ENCODE data around the gene CDCA5.

DNA sequence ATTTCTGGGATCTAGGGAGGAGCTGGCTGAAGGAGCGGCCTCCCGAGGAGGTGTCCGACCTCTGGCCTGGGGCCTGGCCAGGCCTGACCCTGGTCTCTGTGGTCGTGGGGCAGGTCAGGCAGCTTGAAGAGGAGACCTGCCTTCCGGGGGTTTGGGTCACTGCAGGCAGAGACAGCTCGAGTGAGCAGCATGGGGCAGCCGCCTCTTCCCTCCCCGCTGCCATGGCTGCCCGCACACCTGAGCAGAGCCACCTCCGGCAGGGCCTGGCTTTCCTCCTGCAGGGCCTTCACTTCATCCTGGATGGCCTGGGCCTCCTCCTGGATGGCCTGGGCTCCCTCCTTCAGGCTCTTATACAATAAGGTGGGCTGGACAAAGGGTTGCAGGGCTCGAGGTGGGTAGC, 17.5 kb downstream of the CDCA5 start:
- no peak for TF ChIP-seq EZH2 (IDR thresholded peaks at IDR 0.05; ENCODE audit: low read length, missing control alignments)
- TF ChIP-seq, protein P1, sequence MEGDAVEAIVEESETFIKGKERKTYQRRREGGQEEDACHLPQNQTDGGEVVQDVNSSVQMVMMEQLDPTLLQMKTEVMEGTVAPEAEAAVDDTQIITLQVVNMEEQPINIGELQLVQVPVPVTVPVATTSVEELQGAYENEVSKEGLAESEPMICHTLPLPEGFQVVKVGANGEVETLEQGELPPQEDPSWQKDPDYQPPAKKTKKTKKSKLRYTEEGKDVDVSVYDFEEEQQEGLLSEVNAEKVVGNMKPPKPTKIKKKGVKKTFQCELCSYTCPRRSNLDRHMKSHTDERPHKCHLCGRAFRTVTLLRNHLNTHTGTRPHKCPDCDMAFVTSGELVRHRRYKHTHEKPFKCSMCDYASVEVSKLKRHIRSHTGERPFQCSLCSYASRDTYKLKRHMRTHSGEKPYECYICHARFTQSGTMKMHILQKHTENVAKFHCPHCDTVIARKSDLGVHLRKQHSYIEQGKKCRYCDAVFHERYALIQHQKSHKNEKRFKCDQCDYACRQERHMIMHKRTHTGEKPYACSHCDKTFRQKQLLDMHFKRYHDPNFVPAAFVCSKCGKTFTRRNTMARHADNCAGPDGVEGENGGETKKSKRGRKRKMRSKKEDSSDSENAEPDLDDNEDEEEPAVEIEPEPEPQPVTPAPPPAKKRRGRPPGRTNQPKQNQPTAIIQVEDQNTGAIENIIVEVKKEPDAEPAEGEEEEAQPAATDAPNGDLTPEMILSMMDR (conservative IDR thresholded peaks at IDR 0.05 in 1 of 2, IDR thresholded peaks at IDR 0.05 in 1 of 2; ENCODE audit: low read depth in 1 of 2, low read length in 2 of 2): no peak

All from fibroblast of lung (primary cell).